Body of pancreas (tissue), 4 donors: ENCODE data around the gene RIOK1.

Experiments used
- CTCF ChIP-seq, 7 experiments: fragments of 450-650 bp in 4 of 7; fragments of 200-600 bp in 3 of 7; sonication (generic) in 3 of 7; IDR thresholded peaks; one replicate each; pipeline ENCODE4 v1.5.1; 2016 to 2019; ENCODE audit warnings: antibody characterized with exemption in 7 of 7
- POLR2A ChIP-seq, 3 donors: fragments of 450-650 bp; IDR thresholded peaks; one replicate each; pipeline ENCODE4 v1.6.1; 2016; ENCODE audit warnings: antibody characterized with exemption in 3 of 3, mild to moderate bottlenecking in 2 of 3

- TF ChIP-seq POLR2A (IDR thresholded peaks at IDR 0.05) (no peak), CTCF (IDR thresholded peaks at IDR 0.05) (no peak)
Measured at GRCh38 chr6:7432391-7433120, 42.9 kb downstream of the RIOK1 start.
